MM.1S (cell line): ENCODE measurements around the gene KCNT1.

Source experiments
- DNase-seq: peaks from one replicate; pipeline ENCODE4 v3.0.0-alpha.2; 2015
- H2AFZ ChIP-seq: fragments of 300-600 bp; sonication (generic); 2 replicates; pipeline ENCODE4 v1.6.0; 2016; ENCODE audit warnings: antibody characterized with exemption, low read length
- H3F3A ChIP-seq: fragments of 300-600 bp; sonication (generic); 2 replicates; pipeline ENCODE4 v1.6.1; 2016; ENCODE audit warnings: mild to moderate bottlenecking, antibody characterized with exemption, low read length, moderate library complexity, mixed read lengths; ENCODE audit not compliant: insufficient read depth
- H3K27ac ChIP-seq: fragments of 300-600 bp; sonication (generic); 2 replicates; pipeline ENCODE4 v1.5.1; 2016; ENCODE audit warnings: mild to moderate bottlenecking, low read length
- H3K27me3 ChIP-seq: fragments of 300-600 bp; sonication (generic); replicated peaks from 2 replicates; pipeline ENCODE4 v1.6.0; 2016; ENCODE audit warnings: low read length; ENCODE audit not compliant: insufficient read depth
- H3K36me3 ChIP-seq: fragments of 300-600 bp; sonication (generic); replicated peaks from 2 replicates; pipeline ENCODE4 v1.6.1; 2016; ENCODE audit warnings: mild to moderate bottlenecking, low read length, mixed read lengths; ENCODE audit not compliant: insufficient read depth
- H3K4me1 ChIP-seq: fragments of 300-600 bp; sonication (generic); 2 replicates; pipeline ENCODE4 v1.6.1; 2016; ENCODE audit warnings: low read length, mixed read lengths
- H3K4me2 ChIP-seq: fragments of 300-600 bp; sonication (generic); 2 replicates; pipeline ENCODE4 v1.6.0; 2016; ENCODE audit warnings: low read depth, low read length
- H3K4me3 ChIP-seq: fragments of 300-600 bp; sonication (generic); 2 replicates; pipeline ENCODE4 v1.5.1; 2016; ENCODE audit warnings: low read length, mixed read lengths
- H3K79me2 ChIP-seq: fragments of 300-600 bp; sonication (generic); 2 replicates; pipeline ENCODE4 v1.6.1; 2016; ENCODE audit warnings: mixed run types, low read length, mixed read lengths
- H3K9ac ChIP-seq: fragments of 300-600 bp; sonication (generic); 2 replicates; pipeline ENCODE4 v1.6.1; 2016; ENCODE audit warnings: low read length, mixed read lengths
- H3K9me2 ChIP-seq: fragments of 300-600 bp; sonication (generic); replicated peaks from 2 replicates; pipeline ENCODE4 v1.6.1; 2016; ENCODE audit warnings: mild to moderate bottlenecking, low read length, mixed read lengths; ENCODE audit not compliant: insufficient read depth
- H3K9me3 ChIP-seq: fragments of 300-600 bp; sonication (generic); replicated peaks from 2 replicates; pipeline ENCODE4 v1.6.1; 2016; ENCODE audit warnings: mild to moderate bottlenecking, low read length, mixed read lengths; ENCODE audit not compliant: insufficient read depth
- H4K20me1 ChIP-seq: fragments of 300-600 bp; sonication (generic); 2 replicates; pipeline ENCODE4 v1.6.1; 2016; ENCODE audit warnings: mild to moderate bottlenecking, low read length, moderate library complexity, mixed read lengths; ENCODE audit not compliant: insufficient read depth
- CTCF ChIP-seq: fragments of 300-600 bp; sonication (generic); IDR thresholded peaks from 2 replicates; pipeline ENCODE4 v1.5.1; 2016; ENCODE audit warnings: antibody characterized with exemption, low read length, mixed read lengths
- EZH2 ChIP-seq: fragments of 300-600 bp; sonication (generic); optimal IDR thresholded peaks from 2 replicates; pipeline ENCODE3; 2017; ENCODE audit warnings: low read depth, mild to moderate bottlenecking, antibody characterized with exemption, low read length, mixed read lengths
- EZH2phosphoT487 ChIP-seq: fragments of 300-600 bp; sonication (generic); IDR thresholded peaks from 2 replicates; pipeline ENCODE4 v1.6.1; 2018; ENCODE audit warnings: antibody characterized with exemption, low read length

Gene KCNT1

GRCh38 chr9:135704483-135704882 is 2.5 kb downstream of the KCNT1 start:
- Histone ChIP-seq H3K27me3 (peaks cover 92% of the 10 kb centered on the region), H3K9me2 (no peaks in the 10 kb centered on the region), H3K9me3 (no peaks in the 10 kb centered on the region), H3K9ac (no peak overlapping the region), H3K27ac (no peak overlapping the region), H3F3A (no peaks in the 10 kb centered on the region), H3K4me1 (no peaks in the 10 kb centered on the region), H4K20me1 (no peaks in the 10 kb centered on the region), H2AFZ (no peak overlapping the region), H3K4me3 (no peak overlapping the region), H3K79me2 (no peaks in the 10 kb centered on the region), H3K4me2 (no peak overlapping the region), H3K36me3 (no peaks in the 10 kb centered on the region)
- no peak for DNase-seq
- TF ChIP-seq CTCF (no peak), EZH2phosphoT487 (no peak), EZH2 (no peak)

- TF ChIP-seq CTCF (no peak), EZH2phosphoT487 (no peak)
- H3K9me3 ChIP-seq = no peaks in the 10 kb centered on the region
- DNase-seq = no peak
- peaks cover 90% of the 10 kb centered on the region for H3K27me3 ChIP-seq
- no peaks in the 10 kb centered on the region for H3K36me3 ChIP-seq
- H3F3A ChIP-seq = no peaks in the 10 kb centered on the region
- H3K27ac ChIP-seq = no peak overlapping the region
- H3K4me2 ChIP-seq = no peak overlapping the region
- H4K20me1 ChIP-seq = no peaks in the 10 kb centered on the region
- no peaks in the 10 kb centered on the region for H3K4me1 ChIP-seq
- H3K4me3 ChIP-seq = no peak overlapping the region
- no peaks in the 10 kb centered on the region for H3K79me2 ChIP-seq
- H3K9ac ChIP-seq = no peak overlapping the region
- no peaks in the 10 kb centered on the region for H3K9me2 ChIP-seq
- no peak overlapping the region for H2AFZ ChIP-seq
Measured at GRCh38 chr9:135705376-135705775, 3.4 kb downstream of the KCNT1 start.

GRCh38 chr9:135706288-135706687 is 4.3 kb downstream of the KCNT1 start:
- Histone ChIP-seq H3K4me2 (no peak overlapping the region), H3K27me3 (peaks cover 90% of the 10 kb centered on the region), H3K27ac (no peak overlapping the region), H3K9ac (no peak overlapping the region), H3K4me1 (no peaks in the 10 kb centered on the region), H3K9me3 (no peaks in the 10 kb centered on the region), H4K20me1 (no peaks in the 10 kb centered on the region), H2AFZ (no peak overlapping the region), H3K9me2 (no peaks in the 10 kb centered on the region), H3K4me3 (no peak overlapping the region), H3K79me2 (no peaks in the 10 kb centered on the region), H3K36me3 (no peaks in the 10 kb centered on the region), H3F3A (no peaks in the 10 kb centered on the region)
- no peak for DNase-seq
- TF ChIP-seq CTCF (no peak), EZH2phosphoT487 (no peak), EZH2 (no peak)
